Measurements from ENCODE around the gene HAUS7.
"Not testable (repeated sequence)": the region's sequence is repeated elsewhere in the genome, so short reads cannot be mapped to it uniquely, and the experiment has no call there.

Gene HAUS7

GRCh38 chrX:153408871-153409351 is 61.5 kb downstream of the HAUS7 start:
- DNase-seq (ENCODE audit: low read depth), result no peak

GRCh38 chrX:153408221-153408721 is 62.1 kb downstream of the HAUS7 start:
- DNase-seq (ENCODE audit: low read depth), result no peak

- DNase-seq (ENCODE audit: low read depth), result no peak
These were observed 62.6 kb downstream of the HAUS7 start for GRCh38 chrX:153407736-153408135.

- no peak for DNase-seq (ENCODE audit: low read depth)
These were observed 63.5 kb downstream of the HAUS7 start for GRCh38 chrX:153406903-153407302.

GRCh38 chrX:153406011-153406410 is 64.4 kb downstream of the HAUS7 start:
- no peak for DNase-seq (ENCODE audit: low read depth)

GRCh38 chrX:153405426-153405825 is 65.0 kb downstream of the HAUS7 start:
- no peak for DNase-seq (ENCODE audit: low read depth)

- DNase-seq (ENCODE audit: low read depth), result not testable (repeated sequence)
These were observed 66.0 kb downstream of the HAUS7 start for GRCh38 chrX:153404333-153404732.

- DNase-seq (ENCODE audit: low read depth), result no peak
These were observed 69.1 kb downstream of the HAUS7 start, which contains the start of gene PNMA6E for GRCh38 chrX:153401133-153401764. PNMA6E (minus strand) TSS chrX:153401350; CDS start chrX:153398849, 2,501 bp downstream.

GRCh38 chrX:153400146-153401132 is 69.9 kb downstream of the HAUS7 start:
- peak; percentile 6 for DNase-seq (ENCODE audit: low read depth)

- DNase-seq (ENCODE audit: low read depth), result no peak
These were observed 72.0 kb downstream of the HAUS7 start for GRCh38 chrX:153398275-153398960.

Data from activated gamma-delta T cell treated with anti-CD3 and anti-CD28 coated beads, Interleukin-2, amount 50 U/mL, for 16 hours (primary cell).